Muscle of back (tissue), 11 donors: ENCODE results near the gene ZKSCAN4. TPM values are rescaled to one million over a fixed set of nuclear protein-coding genes. Genes with fewer than 3 reads are reported as not detected.

Source experiments
- DNase-seq, 3 donors: peaks; one replicate each; pipeline versions ENCODE4 v3.0.0 to v3.0.0-alpha.2; 2013
- polyA plus RNA-seq, 10 donors: library from polyadenylated mRNA; unstranded; fragments of 120-200 nt; gene quantifications; one replicate each; pipeline ENCODE4 v1.2.1, GENCODE V29; 2013; ENCODE audit not compliant: insufficient read length in 10 of 10

Gene ZKSCAN4
- polyA plus RNA-seq, 10 donors: 4.2 to 6.6 (median 5.5) TPM

DNA sequence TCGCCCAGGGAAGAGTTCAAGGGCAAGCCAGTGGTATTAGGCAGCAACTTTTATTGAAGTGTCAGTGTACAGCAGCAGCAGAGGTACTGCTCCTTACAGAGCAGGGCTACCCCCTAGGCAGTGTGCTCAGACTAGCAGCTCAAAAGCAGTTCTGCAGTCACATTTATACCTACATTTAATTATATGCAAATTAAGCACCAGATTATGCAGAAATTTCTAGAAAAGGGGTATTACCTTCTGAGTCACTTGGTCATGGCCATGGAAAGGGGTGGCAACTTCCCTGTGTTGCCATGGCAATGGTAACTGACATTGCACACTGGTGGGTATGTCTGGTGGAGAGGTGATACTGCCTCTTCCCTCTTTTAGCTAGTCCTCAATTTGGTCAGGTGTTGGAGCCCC, 2.1 kb upstream of the ZKSCAN4 start:
- DNase-seq: no peak

DNA sequence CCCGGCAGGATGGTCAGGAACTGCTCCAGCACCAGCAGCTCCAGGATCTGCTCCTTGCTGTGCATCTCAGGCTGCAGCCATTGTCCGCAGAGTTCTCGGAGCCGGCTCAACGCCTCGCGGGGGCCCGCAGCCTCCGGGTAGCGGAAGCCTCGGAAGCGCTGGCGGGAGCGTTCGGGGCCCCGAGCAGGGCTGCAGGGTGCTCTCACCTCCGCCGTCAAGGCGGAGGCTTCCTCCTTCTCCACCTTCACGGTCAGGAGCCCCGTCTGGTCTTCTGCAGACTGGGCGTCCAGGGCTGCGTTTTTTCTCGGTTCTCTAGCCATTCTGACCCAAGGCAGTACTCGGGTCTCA, 434 bp downstream of the ZKSCAN4 start:
- peak in 1 of 3 donors; percentile 5 for DNase-seq

DNA sequence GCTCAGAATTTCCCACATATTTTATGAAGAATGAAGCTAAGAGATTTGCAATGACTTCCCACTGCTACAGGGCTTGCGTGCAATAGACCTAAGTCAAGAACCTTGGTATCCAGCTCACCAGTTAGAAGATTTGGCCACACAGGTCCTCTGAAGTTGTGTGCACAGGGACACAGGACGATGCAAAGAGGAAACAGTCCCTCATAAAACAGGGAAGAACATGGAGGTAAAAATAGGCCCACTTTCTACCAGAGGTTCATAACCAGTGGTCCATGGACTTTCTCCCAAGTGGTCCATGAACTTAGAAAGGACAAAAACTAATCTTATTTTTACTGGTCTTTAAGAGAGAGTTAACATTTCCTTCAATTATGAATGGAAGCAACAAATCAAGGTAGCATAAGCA, 1.3 kb downstream of the ZKSCAN4 start:
- DNase-seq: no peak

DNA sequence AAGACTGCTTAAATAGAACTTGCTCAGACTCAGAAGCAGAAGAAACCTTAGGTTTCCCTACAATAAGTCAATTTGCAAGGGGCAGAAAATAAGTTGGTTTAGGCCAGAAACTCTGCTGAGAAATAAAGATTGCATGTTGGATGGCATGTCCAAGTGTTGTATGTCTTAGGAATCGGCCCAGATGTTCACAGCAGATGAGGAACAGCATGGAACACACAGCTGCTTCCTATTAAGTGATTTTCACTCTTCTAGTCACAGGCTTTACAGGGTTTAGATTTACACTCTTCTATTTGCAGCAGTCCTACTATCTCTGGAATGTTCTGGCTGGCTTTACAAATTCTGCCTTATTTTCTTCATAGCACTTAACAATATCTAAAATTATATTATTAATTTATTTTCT, 3.2 kb downstream of the ZKSCAN4 start:
- no peak for DNase-seq

DNA sequence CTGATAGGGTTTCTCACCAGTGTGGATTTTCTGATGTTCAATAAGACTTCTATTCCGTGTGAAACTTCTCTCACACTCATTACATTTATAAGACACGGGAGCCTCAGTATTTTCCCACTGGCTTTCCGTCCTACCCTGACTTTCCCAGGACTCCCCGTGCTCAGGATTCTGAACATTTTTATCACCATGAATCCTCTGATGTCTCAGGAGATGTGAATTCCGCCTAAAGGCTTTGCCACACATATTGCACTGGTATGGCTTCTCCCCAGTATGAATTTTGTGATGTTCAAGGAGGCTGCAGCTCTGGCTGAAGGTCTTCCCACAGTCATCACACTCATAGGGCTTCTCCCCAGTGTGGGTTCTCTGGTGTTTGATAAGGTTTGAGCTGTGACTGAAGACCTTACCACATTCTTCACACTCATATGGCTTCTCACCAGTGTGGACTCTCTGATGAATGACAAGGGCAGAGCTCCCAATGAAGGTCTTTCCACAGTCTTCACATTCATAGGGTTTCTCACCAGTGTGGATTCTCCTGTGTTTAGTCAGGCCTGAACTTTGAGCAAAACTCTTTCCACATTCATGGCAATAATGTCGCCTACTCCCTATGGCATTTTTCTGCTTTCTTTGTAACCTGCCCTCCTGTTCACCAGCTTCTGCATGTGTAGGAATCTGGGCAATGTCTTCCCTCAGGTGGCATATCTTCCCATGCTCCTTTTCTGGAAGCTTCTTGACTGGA, 6.7 kb downstream of the ZKSCAN4 start:
- no peak for DNase-seq

DNA sequence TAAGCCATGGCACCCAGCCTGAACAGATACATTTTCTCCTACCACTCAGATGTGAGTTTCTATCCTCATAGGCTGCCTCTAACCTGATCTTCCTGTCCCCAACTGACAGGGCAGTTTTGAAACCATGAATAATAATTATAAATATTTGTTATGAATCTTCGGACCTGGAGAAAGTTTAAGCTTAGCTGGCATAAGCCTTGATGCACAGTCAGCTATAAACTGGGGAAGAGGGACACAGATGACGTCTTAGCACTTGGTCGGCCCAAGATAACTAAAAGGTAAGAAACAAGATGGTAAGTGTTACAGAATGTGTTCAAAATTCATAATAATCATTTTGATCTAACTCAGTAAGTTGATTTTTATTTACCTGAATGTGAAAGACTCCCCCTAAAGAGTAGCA, 8.1 kb downstream of the ZKSCAN4 start:
- no peak for DNase-seq

DNA sequence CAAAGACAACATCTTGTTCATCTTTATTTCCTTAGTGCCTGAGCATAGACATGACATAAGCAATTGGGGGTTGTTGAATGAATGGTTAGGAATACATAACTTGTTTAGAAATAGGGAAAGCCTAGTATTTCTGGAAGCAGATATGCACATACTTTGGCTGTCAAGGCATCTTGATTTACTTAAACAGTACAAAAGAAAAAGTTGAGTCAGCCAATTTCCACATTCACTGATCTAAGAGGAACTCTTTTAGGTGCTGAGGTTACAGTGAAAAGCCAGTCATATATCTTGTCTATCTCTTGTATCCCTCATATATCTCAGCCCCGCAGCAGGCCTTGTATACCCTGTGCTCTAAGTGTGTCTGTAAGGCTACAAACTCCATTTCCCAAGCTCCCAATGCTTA, 11.6 kb downstream of the ZKSCAN4 start:
- DNase-seq: no peak

DNA sequence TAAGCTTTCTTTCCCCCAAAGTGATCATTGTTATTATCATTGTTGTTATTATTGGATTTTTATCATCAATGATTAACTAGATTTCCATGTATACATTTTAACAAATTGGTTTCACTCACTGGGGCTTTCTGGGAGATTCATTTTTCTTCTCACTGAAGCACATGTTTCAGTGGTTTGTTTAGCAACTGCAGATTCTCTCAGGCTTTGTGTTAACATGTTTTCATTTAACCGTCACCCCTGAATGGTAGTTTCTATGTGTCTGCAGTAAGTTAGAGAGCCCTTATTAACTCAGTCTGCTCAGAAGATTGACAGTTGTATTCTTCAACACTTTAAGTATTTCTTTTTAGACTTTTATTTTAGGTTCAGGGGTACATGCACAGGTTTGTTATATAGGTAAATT, 12.4 kb downstream of the ZKSCAN4 start:
- DNase-seq: no peak

DNA sequence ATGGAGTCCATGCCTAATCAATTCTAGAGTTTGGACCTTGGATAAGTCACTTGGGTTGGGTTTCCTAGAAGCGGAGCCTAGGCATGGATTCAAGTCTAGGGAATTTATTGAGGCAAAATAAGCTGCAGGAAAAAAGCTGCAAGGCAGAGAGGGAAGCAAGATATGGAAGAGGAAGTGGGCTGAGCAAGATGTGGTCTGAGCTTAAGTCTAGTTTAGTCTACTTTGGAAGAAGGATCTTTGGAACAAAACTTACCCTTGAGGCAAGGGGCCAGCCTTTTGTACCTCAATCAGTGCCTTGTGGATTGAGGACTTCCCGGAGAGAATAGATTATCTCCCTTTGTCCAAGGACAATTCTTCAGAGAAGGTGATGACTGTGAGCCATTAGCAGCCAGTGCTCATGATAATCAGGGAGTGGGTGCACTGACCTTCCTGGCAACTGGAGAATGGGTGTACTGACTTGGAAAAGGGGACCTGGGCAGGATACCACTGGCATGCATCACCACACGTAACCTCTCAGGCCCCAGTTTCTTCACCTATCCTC, 16.1 kb downstream of the ZKSCAN4 start:
- DNase-seq: no peak

DNA sequence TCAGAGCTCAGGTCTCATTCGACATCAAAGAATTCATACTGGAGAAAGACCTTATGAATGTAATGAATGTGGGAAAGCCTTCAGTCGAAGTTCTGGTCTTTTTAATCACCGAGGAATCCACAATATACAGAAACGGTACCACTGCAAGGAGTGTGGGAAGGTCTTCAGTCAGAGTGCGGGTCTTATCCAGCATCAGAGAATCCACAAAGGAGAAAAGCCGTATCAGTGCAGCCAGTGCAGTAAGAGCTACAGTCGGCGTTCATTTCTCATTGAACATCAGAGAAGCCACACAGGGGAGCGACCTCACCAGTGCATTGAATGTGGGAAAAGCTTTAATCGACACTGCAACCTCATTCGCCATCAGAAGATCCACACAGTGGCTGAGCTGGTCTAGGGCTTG, 19.3 kb downstream of the ZKSCAN4 start:
- no peak for DNase-seq

DNA sequence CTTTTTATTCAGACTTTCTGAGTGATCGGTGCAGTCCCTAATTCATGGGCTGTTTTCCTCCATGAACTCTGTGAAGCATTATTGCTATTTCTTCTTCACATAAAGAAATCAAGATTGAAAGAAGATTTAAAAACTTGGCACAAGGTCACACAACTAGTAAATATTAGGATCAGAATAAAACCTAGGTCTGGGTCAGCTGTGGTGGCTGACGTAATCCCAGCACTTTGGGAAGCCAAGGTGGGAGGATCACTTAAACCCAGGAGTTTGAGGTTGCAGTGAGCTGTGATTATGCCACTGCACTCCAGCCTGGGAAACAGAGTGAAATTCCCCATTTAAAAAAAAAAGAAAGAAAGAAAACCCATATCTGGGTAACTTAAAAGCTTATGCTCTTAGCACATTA, 25.6 kb downstream of the ZKSCAN4 start:
- no peak for DNase-seq

DNA sequence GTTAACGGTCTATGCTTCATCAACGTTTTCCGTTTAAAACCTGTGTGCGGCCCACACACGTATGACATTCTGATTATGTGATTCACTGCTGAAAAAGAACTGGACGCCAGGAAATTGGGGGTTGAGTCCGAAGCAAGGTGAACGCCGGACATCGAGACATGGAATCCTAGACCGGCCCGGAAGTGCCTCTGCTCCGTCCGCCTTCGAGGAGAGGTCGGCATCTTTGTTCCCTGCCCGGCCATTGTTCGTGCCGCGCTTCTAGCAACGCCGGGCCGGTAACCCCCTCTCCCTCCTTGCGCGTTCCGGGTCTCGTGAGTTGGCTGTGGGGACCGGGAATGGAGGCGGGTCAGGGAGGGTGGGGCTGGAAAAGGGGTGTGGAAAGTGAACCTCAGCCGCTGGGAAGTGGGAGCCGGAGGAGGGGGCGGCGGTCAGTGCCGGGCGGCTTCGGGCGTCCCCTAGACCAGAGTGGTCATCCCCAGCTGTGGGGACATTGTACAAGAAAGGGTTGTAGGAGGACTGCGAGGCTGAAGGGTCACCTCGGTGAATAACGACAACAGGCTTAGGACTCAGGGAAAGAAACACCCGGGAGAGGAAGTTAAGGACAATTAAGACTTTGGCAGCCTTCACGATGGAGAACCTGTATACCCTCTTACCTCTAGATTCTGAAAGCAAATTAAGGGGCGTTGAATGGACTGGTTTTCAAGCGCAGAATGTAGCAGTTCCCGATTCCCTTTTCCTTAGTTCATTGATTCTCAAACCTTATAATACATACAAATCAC, 26.8 kb downstream of the ZKSCAN4 start, which contains the start of gene ZSCAN9:
TSS of gene ZSCAN9 (plus strand) at position 220 of the 779 bp plus-strand sequence. CDS start 1,810 bp downstream, outside the sequence.
- DNase-seq: peak; percentile 80 to 95 (median 89)

DNA sequence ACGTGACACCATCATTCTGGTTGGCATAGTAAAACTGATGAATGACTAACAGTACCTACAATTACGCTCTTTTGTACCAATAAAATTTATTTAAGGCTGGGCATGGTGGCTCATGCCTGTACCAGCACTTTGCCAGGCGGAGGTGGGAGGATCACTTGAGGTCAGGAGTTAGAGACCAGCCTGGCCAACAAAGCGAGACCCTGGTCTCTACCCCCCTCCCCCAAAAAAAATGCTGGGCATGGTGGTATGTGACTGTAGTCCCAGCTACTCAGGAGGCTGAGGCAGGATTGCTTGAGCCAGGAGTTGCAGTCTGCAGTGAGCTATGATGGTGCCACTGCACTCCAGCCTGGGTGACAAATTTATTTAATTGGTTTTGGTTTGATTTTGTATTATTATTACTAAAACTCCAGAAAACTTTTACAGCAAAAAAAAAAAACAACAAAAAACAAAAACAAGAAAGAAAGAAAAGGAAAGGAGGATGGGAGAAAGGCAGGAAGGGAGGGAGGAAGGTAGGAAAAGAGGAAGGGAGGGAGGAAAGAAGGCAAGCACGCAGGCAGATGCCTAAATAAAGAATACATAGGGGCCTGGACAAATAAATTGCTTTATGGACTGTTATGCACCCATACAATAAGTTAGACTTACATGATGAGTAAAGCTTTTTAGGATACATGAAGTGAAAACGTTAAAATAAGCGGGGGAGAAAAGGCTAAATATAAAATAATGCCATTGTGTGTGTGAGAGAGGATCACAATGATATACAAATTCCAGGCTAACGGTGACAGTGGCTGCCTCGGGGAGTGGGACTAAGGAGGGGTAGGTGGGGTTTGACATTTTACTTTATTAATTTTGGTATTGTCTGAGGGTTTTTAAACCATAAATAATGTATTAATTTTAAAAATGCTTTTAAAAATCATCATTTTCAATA, 27.7 kb downstream of the ZKSCAN4 start:
- no peak for DNase-seq

DNA sequence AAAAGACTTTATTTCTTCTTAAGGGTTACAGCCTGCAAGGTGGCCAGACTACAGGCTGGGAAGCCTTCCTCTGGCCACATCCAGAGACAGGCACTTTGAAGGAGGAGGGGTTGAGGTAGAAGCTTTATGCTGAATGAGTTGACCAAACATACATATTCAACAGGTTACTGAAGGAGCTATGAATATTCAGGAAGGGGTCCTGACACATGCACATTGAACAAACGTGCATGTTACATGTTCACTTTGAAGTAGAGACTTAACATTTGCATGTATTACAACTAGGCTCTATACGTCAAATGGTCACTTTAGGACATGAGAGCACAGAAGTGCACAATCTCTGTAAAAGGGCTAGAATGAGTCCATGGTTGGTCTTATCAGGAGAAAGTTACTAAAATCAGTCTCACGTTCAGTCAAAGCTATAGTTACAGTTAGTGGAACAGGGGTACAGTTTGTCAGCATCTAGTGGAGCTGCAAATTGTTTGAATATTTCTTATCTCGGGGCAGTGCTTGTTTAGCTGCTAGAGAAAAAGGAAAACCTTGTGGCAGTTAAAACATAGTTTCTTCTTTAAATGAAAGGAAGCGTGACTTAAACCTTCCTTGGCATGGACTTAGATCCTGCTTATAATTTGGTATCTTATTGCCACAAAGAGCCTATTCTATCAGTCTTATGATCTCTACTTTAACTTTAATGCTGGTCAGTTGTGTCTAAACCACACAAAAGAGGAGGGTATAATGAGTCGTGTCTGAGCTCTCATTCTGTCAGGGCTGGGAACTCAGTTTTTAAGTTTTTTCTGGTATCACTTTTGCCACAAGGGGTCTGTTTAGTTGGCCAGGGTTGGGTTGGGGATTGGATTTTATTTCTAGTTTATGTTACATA, 31.6 kb downstream of the ZKSCAN4 start:
- DNase-seq: no peak

DNA sequence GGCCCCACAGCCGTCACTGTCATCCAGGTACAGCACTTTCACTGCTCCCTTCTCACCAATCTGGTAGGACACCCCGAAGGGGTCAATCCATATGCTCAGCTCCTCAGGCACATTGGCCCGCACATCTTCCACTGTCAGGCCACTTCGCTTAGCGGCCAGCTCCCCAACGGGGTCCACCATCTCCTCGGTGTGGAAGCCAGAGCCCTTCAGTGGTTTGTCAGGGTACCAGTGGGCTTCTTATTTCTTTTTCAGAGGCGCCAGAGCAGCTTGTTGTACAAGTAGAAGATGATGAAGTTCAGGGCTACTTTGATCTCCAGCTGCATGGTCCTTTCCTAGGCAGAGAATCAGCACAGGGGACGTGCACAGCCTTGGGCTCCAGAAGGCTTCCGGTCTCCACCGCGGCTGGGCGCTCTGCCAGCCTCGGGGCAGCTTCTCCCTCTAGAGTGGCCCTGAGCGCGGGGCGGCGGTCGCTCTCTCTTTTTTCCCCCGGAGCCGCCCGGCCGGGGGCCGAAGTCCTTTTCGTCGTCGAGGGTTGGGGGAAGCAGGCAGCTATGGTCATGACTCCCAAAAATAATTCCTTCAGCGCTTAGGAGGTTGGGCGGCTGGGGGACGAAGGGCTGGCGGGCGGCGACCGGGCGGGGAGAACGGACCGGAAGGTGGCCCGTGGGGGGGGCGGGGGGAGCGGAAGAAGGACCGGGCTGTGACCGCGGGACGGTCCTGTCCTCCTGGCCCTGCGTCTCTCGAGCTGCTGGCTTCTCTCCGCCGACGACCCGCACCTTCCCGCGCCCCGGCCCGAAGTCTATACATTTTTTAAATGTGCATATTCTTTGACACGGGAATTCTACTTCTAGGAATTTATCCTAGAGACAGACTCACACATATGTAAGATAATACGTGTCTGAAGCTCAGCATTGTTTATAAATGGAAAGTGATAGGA, 33.5 kb downstream of the ZKSCAN4 start:
- peak; percentile 60 to 83 (median 70) for DNase-seq

DNA sequence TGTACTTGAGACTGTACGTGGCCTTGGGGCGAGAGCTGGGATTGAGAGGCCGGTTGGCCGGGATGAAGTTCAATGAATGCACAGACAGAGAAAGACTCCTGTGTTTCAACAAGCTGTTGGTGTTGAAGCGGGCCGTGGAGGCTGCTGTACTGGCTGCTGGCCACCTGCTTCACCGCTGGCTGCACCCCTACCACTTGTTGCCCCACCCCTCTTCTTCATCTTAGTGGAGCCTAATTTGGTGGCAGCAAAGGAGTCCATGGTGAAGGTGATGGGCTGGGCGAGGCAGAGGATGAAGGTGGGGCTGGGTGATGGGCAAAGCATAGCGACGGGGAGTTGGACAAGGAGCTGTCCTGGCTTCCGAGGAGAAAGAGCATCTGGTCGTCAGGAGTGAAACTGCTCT, 34.2 kb downstream of the ZKSCAN4 start:
- DNase-seq: no peak

DNA sequence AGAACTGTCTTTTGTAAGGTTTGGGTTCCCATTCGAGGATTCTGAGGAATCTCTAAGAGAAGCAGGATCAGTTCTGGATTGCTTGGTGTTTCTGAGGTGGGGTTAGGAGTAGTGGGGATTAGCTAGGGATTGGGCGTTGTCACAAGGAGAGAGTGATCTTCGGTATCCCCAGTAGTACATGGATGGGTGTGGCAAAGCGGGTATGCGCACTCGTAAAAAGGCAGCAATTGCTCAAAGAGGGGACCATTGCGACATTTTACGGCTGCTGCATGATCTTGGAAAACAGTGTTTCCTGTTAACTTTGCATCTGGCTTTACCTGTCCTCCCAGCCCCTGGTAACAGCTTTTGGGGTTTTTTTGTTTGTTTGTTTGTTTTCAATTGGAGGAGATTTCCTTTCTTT, 36.6 kb downstream of the ZKSCAN4 start:
- no peak for DNase-seq

DNA sequence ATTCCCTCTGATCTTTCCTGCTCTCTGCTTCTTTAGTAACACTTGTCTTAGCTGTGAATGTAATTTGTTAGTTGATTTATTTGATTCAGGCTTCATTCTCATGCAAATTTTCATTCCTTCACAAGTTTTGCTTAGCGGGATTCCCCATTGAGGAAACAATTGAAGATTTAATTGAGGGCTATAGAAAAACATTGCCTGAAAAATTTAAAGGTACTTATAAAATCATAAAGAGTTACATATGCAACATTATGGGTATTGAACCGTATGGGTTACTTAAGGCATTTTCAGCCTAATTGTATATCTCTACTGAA, 38.9 kb downstream of the ZKSCAN4 start:
- no peak for DNase-seq

DNA sequence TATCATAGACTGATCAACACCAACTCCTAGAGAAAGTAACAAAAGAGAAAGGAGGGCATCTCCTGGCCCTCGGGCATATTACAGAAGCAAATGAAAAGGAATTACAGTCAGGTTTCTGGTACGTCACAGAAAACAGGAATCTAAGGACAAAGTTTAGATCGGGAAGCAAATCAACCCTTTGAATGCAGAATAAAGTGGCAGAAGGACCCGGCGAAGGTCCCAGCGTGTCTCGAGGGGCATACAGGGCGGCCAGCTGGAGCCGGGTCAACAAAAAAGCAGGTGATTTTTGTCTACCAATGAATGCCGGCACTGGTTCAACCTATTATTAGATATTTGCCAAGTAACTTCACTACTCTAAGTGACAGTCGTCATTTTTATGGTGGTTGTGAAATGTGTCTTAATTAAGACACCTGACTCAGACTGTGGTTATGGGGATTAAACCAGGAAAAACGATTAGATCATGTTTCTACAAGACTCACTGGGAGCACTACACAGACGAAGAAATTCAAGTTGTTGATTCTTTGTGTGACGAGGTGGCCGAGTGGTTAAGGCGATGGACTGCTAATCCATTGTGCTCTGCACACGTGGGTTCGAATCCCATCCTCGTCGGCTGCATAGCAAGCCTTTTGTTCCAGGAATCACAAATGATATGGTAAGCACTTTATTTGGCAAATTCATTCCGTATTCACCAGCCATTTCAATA, 39.4 kb downstream of the ZKSCAN4 start:
- peak in 2 of 3 donors; percentile 32 to 64 for DNase-seq
